Tibial artery (tissue), 4 donors: Measurements from ENCODE around the gene KIDINS220.

Experiments
- DNase-seq, 2 donors: peaks; one replicate each; pipeline ENCODE4 v3.0.0-alpha.2; 2019
- H3K27ac ChIP-seq, 2 donors: fragments of 200-600 bp; sonication (generic) in 1 of 2; 1 replicate in 1 of 2; 2 replicates in 1 of 2; pipeline ENCODE4 v1.5.1; 2018 to 2019; ENCODE audit warnings: mild to moderate bottlenecking in 1 of 2
- H3K27me3 ChIP-seq, 2 donors: fragments of 200-600 bp; sonication (generic) in 1 of 2; one replicate each; pipeline versions ENCODE4 v1.5.1 to v1.6.0; 2016 to 2019
- H3K36me3 ChIP-seq, 3 donors: fragments of 200-600 bp; sonication (generic) in 2 of 3; one replicate each; pipeline ENCODE4 v1.5.1; 2016 to 2019; ENCODE audit warnings: mild to moderate bottlenecking in 2 of 3
- H3K4me1 ChIP-seq, 4 donors: fragments of 200-600 bp; sonication (generic) in 2 of 4; 1 replicate in 3 of 4; 2 replicates in 1 of 4; pipeline ENCODE4 v1.5.1; 2016 to 2019
- H3K4me3 ChIP-seq, 2 donors: fragments of 200-600 bp; sonication (generic) in 1 of 2; 1 replicate in 1 of 2; 2 replicates in 1 of 2; pipeline ENCODE4 v1.5.1; 2018 to 2019; ENCODE audit warnings: mild to moderate bottlenecking in 2 of 2
- H3K9me3 ChIP-seq, 3 donors: fragments of 200-600 bp; sonication (generic) in 1 of 3; one replicate each; pipeline ENCODE4 v1.5.1; 2016 to 2019
- CTCF ChIP-seq, 2 experiments: fragments of 200-600 bp in 1 of 2; fragments of 450-650 bp in 1 of 2; IDR thresholded peaks; one replicate each; pipeline ENCODE4 v1.5.1; 2017 to 2019; ENCODE audit warnings: antibody characterized with exemption in 2 of 2, mild to moderate bottlenecking in 1 of 2, moderate library complexity in 1 of 2
- intact Hi-C: fragments of 100-400 bp; cut with DNase I; formaldehyde crosslinking; loops from one replicate; pipeline ENCODE4 v1.15.0; 2023; ENCODE audit warnings: low total_unique reads

Gene KIDINS220

GRCh38 chr2:8805278-8806210, 31.9 kb downstream of the KIDINS220 start:
- H3K36me3 ChIP-seq: peaks cover 59 to 78% (median 74%) of the 10 kb centered on the region in 3 donors

GRCh38 chr2:8803658-8804379, 33.6 kb downstream of the KIDINS220 start:
- H3K4me1 ChIP-seq: peaks cover 0 to 15% (median 6%) of the 10 kb centered on the region in 4 donors
- no peaks in the 10 kb centered on the region for H3K27me3 ChIP-seq
- no peaks in the 10 kb centered on the region for H3K9me3 ChIP-seq
- H3K4me3 ChIP-seq: no peak overlapping the region
- TF ChIP-seq CTCF (IDR thresholded peaks at IDR 0.05): no peak
- intact Hi-C loops: no loop called here
- H3K36me3 ChIP-seq: peaks cover 42 to 78% (median 68%) of the 10 kb centered on the region in 3 donors
- DNase-seq: no peak
- no peak overlapping the region for H3K27ac ChIP-seq

More at GRCh38 chr2:8805278-8806210, 31.9 kb downstream of the KIDINS220 start:
- TF ChIP-seq CTCF (IDR thresholded peaks at IDR 0.05): no peak
- Histone ChIP-seq H3K4me3 (no peak overlapping the region), H3K9me3 (no peaks in the 10 kb centered on the region), H3K27me3 (no peaks in the 10 kb centered on the region), H3K27ac (no peak overlapping the region), H3K4me1 (peaks cover 0 to 15% (median 6%) of the 10 kb centered on the region in 4 donors)
- intact Hi-C loops: no loop called here
- no peak for DNase-seq

GRCh38 chr2:8802741-8803140, 34.7 kb downstream of the KIDINS220 start:
- Histone ChIP-seq H3K4me1 (peaks cover 0 to 15% (median 6%) of the 10 kb centered on the region in 4 donors), H3K36me3 (peaks cover 48 to 80% (median 70%) of the 10 kb centered on the region in 3 donors), H3K27me3 (no peaks in the 10 kb centered on the region), H3K27ac (no peak overlapping the region), H3K9me3 (no peaks in the 10 kb centered on the region), H3K4me3 (no peak overlapping the region)
- intact Hi-C loops: no loop called here
- TF ChIP-seq CTCF (IDR thresholded peaks at IDR 0.05): no peak
- DNase-seq: no peak

- peaks cover 53 to 80% (median 68%) of the 10 kb centered on the region in 3 donors for H3K36me3 ChIP-seq
These were observed 36.6 kb downstream of the KIDINS220 start for GRCh38 chr2:8800821-8801220.

More at GRCh38 chr2:8800821-8801220, 36.6 kb downstream of the KIDINS220 start:
- intact Hi-C loops: no loop called here
- H3K27ac ChIP-seq: no peak overlapping the region
- no peak for TF ChIP-seq CTCF (IDR thresholded peaks at IDR 0.05)
- H3K4me3 ChIP-seq: no peak overlapping the region
- peaks cover 0 to 15% (median 6%) of the 10 kb centered on the region in 4 donors for H3K4me1 ChIP-seq
- H3K27me3 ChIP-seq: no peaks in the 10 kb centered on the region
- DNase-seq: no peak
- H3K9me3 ChIP-seq: no peaks in the 10 kb centered on the region
